B cell (primary cell): Measurements from ENCODE around the gene DTNA.

Source experiments
- CTCF ChIP-seq: fragments of 200-600 bp; IDR thresholded peaks from one replicate; pipeline ENCODE4 v1.8.0; 2022; ENCODE audit warnings: antibody characterized with exemption, mild to moderate bottlenecking
- EZH2 ChIP-seq: IDR thresholded peaks from 2 replicates; pipeline ENCODE4 v1.6.1; 2012; ENCODE audit warnings: borderline replicate concordance, low read depth, mild to moderate bottlenecking, moderate library complexity, low read length; ENCODE audit not compliant: insufficient read depth, poor library complexity, severe bottlenecking

- no peak for TF ChIP-seq CTCF
- no peak for TF ChIP-seq EZH2
Measured at GRCh38 chr18:34697891-34698290, 12.2 kb upstream of the DTNA start.
